Endothelial cell of umbilical vein (primary cell): Measurements from ENCODE around the gene GNAI1. TPM values are rescaled to one million over a fixed set of nuclear protein-coding genes. Genes with fewer than 3 reads are reported as not detected.

Experiments used
- BruUV-seq: library from RNA; stranded (reverse); fragments of 400-500 nt; replicated peaks from 2 replicates; lab custom pipeline; 2021; lab: Mats Ljungman, UMichigan
- CTCF ChIA-PET: fragments of 300-600, 350-600 bp; sonication (Branson Sonifier 250); formaldehyde crosslinking; loops from one replicate; lab custom pipeline; 2021; ENCODE audit warnings: antibody characterized with exemption, inconsistent platforms; lab: Charles Lee
- POLR2A ChIA-PET: fragments of 300-600, 350-600 bp; sonication (Branson Sonifier 250); formaldehyde crosslinking; loops from one replicate; lab custom pipeline; 2021; ENCODE audit warnings: antibody characterized with exemption, inconsistent platforms; lab: Charles Lee
- DNase-seq: peaks from one replicate; pipeline ENCODE4 v3.0.0-alpha.2; 2011; ENCODE audit warnings: low read depth, low spot score
- FAIRE-seq: peaks from 2 replicates; lab custom pipeline; 2011; peaks lifted over from hg19 to GRCh38; lab: Jason Lieb, UNC
- H2AFZ ChIP-seq: 2 replicates; pipeline ENCODE4 v1.6.0; 2012; ENCODE audit warnings: low read depth, low read length, control low read depth, inconsistent platforms
- H3K27ac ChIP-seq: 2 replicates; pipeline ENCODE4 v1.5.1; 2011; ENCODE audit warnings: low read depth, mild to moderate bottlenecking, control low read depth, low read length, moderate library complexity; ENCODE audit not compliant: insufficient read depth
- H3K27me3 ChIP-seq, 2 experiments: 2 replicates each; pipeline versions ENCODE4 v1.6.0 to v1.6.1; 2011; ENCODE audit warnings: low read length in 2 of 2, mixed read lengths in 1 of 2; ENCODE audit not compliant: control insufficient read depth in 2 of 2, insufficient read depth in 2 of 2
- H3K36me3 ChIP-seq, 2 experiments: 2 replicates in 1 of 2; 3 replicates in 1 of 2; pipeline ENCODE4 v1.5.1; 2011; ENCODE audit warnings: low read length in 2 of 2, mild to moderate bottlenecking in 1 of 2, moderate library complexity in 1 of 2; ENCODE audit not compliant: control insufficient read depth in 2 of 2, insufficient read depth in 2 of 2; ENCODE audit errors: extremely low read depth in 1 of 2
- H3K4me1 ChIP-seq: 3 replicates; pipeline ENCODE4 v1.5.1; 2011; ENCODE audit warnings: mild to moderate bottlenecking, low read length; ENCODE audit not compliant: control insufficient read depth, insufficient read depth; ENCODE audit errors: extremely low read depth
- H3K4me2 ChIP-seq: 2 replicates; pipeline ENCODE4 v1.6.1; 2011; ENCODE audit warnings: low read length, control low read depth, mixed read lengths; ENCODE audit not compliant: insufficient read depth
- H3K4me3 ChIP-seq, 3 experiments: fragments of 200-600 bp in 1 of 3; sonication (generic), shearing (Covaris generic) in 1 of 3; replicated peaks in 1 of 3; 2 replicates each; pipeline ENCODE4 v1.5.1; 2011 to 2016; ENCODE audit warnings: control low read depth in 3 of 3, low read length in 3 of 3, mild to moderate bottlenecking in 2 of 3, inconsistent platforms in 1 of 3, low read depth in 1 of 3, moderate library complexity in 1 of 3; ENCODE audit not compliant: insufficient read depth in 1 of 3
- H3K79me2 ChIP-seq: 2 replicates; pipeline ENCODE4 v1.6.0; 2012; ENCODE audit warnings: low read length, inconsistent platforms; ENCODE audit not compliant: control insufficient read depth, insufficient read depth
- H3K9ac ChIP-seq: replicated peaks from 2 replicates; pipeline ENCODE3; 2011; ENCODE audit warnings: low read length, control low read depth; ENCODE audit not compliant: insufficient read depth; ENCODE audit errors: extremely low read depth
- H3K9me1 ChIP-seq: replicated peaks from 3 replicates; pipeline ENCODE4 v1.6.0; 2011; ENCODE audit warnings: mild to moderate bottlenecking, low read length; ENCODE audit not compliant: control insufficient read depth, insufficient read depth; ENCODE audit errors: extremely low read depth
- H3K9me3 ChIP-seq: replicated peaks from 2 replicates; pipeline ENCODE4 v1.5.1; 2012; ENCODE audit warnings: low read length, inconsistent platforms; ENCODE audit not compliant: control insufficient read depth, insufficient read depth
- H4K20me1 ChIP-seq: replicated peaks from 2 replicates; pipeline ENCODE3; 2011; ENCODE audit warnings: mild to moderate bottlenecking, low read length; ENCODE audit not compliant: control insufficient read depth, insufficient read depth; ENCODE audit errors: extremely low read depth
- EZH2 ChIP-seq: IDR thresholded peaks from 2 replicates; pipeline ENCODE4 v1.6.1; 2012; ENCODE audit warnings: borderline replicate concordance, low read depth, mild to moderate bottlenecking, moderate library complexity, low read length, inconsistent platforms; ENCODE audit not compliant: severe bottlenecking
- FOS ChIP-seq: IDR thresholded peaks from 2 replicates; pipeline ENCODE4 v1.6.1; 2011; ENCODE audit warnings: mild to moderate bottlenecking, low read length, moderate library complexity, borderline replicate concordance; ENCODE audit not compliant: insufficient read depth
- GATA2 ChIP-seq: IDR thresholded peaks from 2 replicates; pipeline ENCODE4 v1.7.0; 2011; ENCODE audit warnings: low read depth, mild to moderate bottlenecking, moderate library complexity, mixed read lengths, low read length; ENCODE audit not compliant: insufficient read length, insufficient read depth
- JUN ChIP-seq: IDR thresholded peaks from 2 replicates; pipeline ENCODE4 v1.6.1; 2011; ENCODE audit warnings: borderline replicate concordance, low read depth; ENCODE audit not compliant: insufficient read length, insufficient read depth
- MYC ChIP-seq: IDR thresholded peaks from one replicate; pipeline ENCODE4 v1.6.1; 2011; ENCODE audit warnings: mild to moderate bottlenecking, low read depth, low read length
- POLR2A ChIP-seq: IDR thresholded peaks from 2 replicates; pipeline ENCODE4 v1.6.1; 2012; ENCODE audit warnings: low read depth, mild to moderate bottlenecking, control low read depth, low read length
- POLR2AphosphoS5 ChIP-seq: IDR thresholded peaks from 2 replicates; pipeline ENCODE4 v1.6.1; 2012; ENCODE audit warnings: low read depth, mild to moderate bottlenecking, control low read depth, low read length, moderate library complexity; ENCODE audit not compliant: insufficient read depth
- dilution Hi-C: fragments of 300-500 bp; cut with MboI; formaldehyde crosslinking; loops from one replicate; pipeline ENCODE4 v1.15.0; 2019; ENCODE audit warnings: low sequenced_read_pairs; ENCODE audit not compliant: extremely low pct_ligation_motif_present
- intact Hi-C: fragments of 100-400 bp; cut with micrococcal nuclease; formaldehyde crosslinking; loops from one replicate; pipeline ENCODE4 v1.10.0; 2022
- polyA plus RNA-seq, 4 experiments: library from polyadenylated mRNA; depleted of rRNA in 3 of 4; stranded (reverse) in 3 of 4; unstranded in 1 of 4; fragments of >200 nt; gene quantifications; 2 replicates each; pipeline versions ENCODE4 v1.2.1 to v1.2.3, GENCODE V29; 2011 to 2012; ENCODE audit warnings: missing spikeins in 1 of 4
- total RNA-seq: library from RNA; stranded (reverse); gene quantifications from 2 replicates; pipeline ENCODE4 v1.2.3, GENCODE V29; 2021
- TF ChIP-seq, protein P1 (sequence below), 2 donors: IDR thresholded peaks; 1 replicate in 1 of 2; 2 replicates in 1 of 2; pipeline ENCODE4 v1.5.1; 2011; ENCODE audit warnings: low read length in 2 of 2, mild to moderate bottlenecking in 2 of 2, moderate library complexity in 2 of 2, control low read depth in 1 of 2, inconsistent platforms in 1 of 2, low read depth in 1 of 2; ENCODE audit not compliant: insufficient read depth in 1 of 2; ENCODE audit errors: extremely low read depth in 1 of 2
- TF ChIP-seq, protein P2 (sequence below): IDR thresholded peaks from 2 replicates; pipeline ENCODE4 v1.6.1; 2011; ENCODE audit not compliant: insufficient read depth, insufficient read length

The GNAI1 gene
- total and polyA plus RNA-seq, 2 donors (not counting 3 experiments of a cell fraction or from before 2014, with no cell fraction given), result 7.5 to 15.0 TPM

GRCh38 chr7:80159802-80160201 lies 25.2 kb downstream of the GNAI1 start:
- H3K4me2 ChIP-seq, result no peak overlapping the region
- no peak overlapping the region for H3K9ac ChIP-seq
- no peaks in the 10 kb centered on the region for H4K20me1 ChIP-seq
- no peaks in the 10 kb centered on the region for H3K9me1 ChIP-seq
- no peak for DNase-seq
- H3K79me2 ChIP-seq, result peaks cover 10% of the 10 kb centered on the region
- H3K36me3 ChIP-seq, result no peaks in the 10 kb centered on the region
- intact Hi-C loops (no loop called here), dilution Hi-C loops (no loop called here)
- no peaks in the 10 kb centered on the region for H3K27me3 ChIP-seq
- no peaks in the 10 kb centered on the region for H3K9me3 ChIP-seq
- H2AFZ ChIP-seq, result no peak overlapping the region
- H3K4me3 ChIP-seq, result no peak overlapping the region
- TF ChIP-seq POLR2AphosphoS5 (no peak), GATA2 (no peak), FOS (no peak), EZH2 (no peak), JUN (no peak), POLR2A (no peak), MYC (no peak)
- TF ChIP-seq, protein P1, sequence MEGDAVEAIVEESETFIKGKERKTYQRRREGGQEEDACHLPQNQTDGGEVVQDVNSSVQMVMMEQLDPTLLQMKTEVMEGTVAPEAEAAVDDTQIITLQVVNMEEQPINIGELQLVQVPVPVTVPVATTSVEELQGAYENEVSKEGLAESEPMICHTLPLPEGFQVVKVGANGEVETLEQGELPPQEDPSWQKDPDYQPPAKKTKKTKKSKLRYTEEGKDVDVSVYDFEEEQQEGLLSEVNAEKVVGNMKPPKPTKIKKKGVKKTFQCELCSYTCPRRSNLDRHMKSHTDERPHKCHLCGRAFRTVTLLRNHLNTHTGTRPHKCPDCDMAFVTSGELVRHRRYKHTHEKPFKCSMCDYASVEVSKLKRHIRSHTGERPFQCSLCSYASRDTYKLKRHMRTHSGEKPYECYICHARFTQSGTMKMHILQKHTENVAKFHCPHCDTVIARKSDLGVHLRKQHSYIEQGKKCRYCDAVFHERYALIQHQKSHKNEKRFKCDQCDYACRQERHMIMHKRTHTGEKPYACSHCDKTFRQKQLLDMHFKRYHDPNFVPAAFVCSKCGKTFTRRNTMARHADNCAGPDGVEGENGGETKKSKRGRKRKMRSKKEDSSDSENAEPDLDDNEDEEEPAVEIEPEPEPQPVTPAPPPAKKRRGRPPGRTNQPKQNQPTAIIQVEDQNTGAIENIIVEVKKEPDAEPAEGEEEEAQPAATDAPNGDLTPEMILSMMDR (IDR thresholded peaks at IDR 0.05; ENCODE audit: extremely low read depth in 1 of 2, insufficient read depth in 1 of 2, low read depth in 1 of 2, low read length in 2 of 2), result no peak
- TF ChIP-seq, protein P2, sequence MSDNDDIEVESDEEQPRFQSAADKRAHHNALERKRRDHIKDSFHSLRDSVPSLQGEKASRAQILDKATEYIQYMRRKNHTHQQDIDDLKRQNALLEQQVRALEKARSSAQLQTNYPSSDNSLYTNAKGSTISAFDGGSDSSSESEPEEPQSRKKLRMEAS, result no peak
- no peaks in the 10 kb centered on the region for H3K4me1 ChIP-seq
- no peak for FAIRE-seq
- H3K27ac ChIP-seq, result no peak overlapping the region
- no TSS peak for BruUV-seq
- CTCF ChIA-PET, result no interaction called here
- POLR2A ChIA-PET, result no interaction called here
